LNCAP (cell line): ENCODE measurements around the gene TSTD1.

Experiments
- TF ChIP-seq, protein P1 (sequence below): fragments of 450-650 bp; IDR thresholded peaks from 2 replicates; pipeline ENCODE4 v1.5.1; 2017; ENCODE audit warnings: mild to moderate bottlenecking

TSTD1 gene, protein sequence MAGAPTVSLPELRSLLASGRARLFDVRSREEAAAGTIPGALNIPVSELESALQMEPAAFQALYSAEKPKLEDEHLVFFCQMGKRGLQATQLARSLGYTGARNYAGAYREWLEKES

DNA sequence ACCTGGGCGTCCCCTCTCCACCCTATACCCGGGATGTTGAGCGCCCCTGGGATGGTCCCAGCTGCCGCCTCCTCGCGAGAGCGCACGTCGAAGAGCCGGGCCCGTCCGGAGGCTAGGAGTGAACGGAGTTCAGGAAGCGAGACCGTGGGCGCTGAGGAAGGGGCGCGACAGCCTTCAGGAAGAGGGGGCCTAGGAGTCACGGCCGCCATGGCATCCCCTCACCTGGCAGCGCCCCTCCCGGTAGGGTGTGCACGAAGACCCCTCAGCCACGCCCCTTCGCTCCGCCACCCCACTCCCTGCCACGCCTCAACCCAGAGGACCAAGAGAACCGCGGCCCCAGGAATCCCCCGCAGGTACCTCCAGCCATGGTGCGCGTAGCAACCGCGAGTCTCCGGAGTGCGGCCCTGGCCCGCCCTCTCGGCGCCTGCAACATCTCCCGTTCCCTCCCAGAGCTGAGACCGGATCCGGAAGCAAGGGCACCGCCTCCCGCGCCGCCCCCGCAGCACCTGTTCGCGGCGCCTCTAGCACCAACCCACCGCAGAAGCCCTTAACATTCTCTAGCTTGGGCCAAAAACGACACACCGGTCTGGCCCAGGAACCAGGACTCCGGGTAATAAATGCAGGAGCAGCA lies at the start of gene TSTD1:
TSS of gene TSTD1 (minus strand) at position 442 of the 631 bp plus-strand sequence. CDS start at position 367, 75 bp downstream.
- TF ChIP-seq, protein P1, sequence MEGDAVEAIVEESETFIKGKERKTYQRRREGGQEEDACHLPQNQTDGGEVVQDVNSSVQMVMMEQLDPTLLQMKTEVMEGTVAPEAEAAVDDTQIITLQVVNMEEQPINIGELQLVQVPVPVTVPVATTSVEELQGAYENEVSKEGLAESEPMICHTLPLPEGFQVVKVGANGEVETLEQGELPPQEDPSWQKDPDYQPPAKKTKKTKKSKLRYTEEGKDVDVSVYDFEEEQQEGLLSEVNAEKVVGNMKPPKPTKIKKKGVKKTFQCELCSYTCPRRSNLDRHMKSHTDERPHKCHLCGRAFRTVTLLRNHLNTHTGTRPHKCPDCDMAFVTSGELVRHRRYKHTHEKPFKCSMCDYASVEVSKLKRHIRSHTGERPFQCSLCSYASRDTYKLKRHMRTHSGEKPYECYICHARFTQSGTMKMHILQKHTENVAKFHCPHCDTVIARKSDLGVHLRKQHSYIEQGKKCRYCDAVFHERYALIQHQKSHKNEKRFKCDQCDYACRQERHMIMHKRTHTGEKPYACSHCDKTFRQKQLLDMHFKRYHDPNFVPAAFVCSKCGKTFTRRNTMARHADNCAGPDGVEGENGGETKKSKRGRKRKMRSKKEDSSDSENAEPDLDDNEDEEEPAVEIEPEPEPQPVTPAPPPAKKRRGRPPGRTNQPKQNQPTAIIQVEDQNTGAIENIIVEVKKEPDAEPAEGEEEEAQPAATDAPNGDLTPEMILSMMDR: no peak

DNA sequence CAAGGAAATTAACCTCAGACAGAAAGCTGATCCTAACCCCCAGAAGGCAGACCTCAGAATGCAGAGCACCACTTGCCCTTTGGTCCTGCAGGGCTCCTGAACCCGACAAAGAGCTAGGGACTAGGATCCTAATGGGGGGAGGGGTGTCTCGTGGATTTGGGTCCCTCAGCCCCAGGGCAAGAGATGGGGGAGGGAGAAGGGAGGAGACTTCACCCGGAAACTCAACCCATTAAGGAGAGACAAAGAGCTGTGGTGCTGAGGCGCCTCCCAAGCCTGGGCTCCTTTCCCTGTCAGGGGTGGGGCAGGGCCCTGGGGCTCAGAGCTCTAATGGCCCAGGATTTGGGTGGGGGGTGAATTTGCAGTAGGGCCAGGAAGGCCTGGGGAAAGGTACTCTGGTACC lies 47.7 kb upstream of the TSTD1 start:
- TF ChIP-seq, protein P1: no peak

DNA sequence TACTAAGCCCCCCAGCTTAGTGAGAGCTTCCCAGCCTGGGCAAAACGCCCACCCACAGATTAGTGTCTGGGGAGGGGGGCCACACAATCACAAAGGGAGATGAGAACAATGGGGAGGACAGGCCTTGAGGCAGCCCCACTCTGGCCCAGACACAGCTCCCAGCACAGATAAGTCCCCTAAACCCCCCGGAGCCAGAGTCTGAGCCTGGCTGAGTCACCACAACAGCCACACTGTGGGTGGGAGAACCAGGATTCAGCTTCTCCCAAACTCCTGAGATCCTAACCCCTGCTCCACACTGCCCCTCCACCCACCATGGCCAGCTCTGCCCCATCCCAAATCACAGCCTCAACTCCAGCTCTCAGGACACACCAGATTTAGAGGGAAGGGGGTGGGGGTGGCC lies 46.4 kb upstream of the TSTD1 start:
- TF ChIP-seq, protein P1: no peak

DNA sequence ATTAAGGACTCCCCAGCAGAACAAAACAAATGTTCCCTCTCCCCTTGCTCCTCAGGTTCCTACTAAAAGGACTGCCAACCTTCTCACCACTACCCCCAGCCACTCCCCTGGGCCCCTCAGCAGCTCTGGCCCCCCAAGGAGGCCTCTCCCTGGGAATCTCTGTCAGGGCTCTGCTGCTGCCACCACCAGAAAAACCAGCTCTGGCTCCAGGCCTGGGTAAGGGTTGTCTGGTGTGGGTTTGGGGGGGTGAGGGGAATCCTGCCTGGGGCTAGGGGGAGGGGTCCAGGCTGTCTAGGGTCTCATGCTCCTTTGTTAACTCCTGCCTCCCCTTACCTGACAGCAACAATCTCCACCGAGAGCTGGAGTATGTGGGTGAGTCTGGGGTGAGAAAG lies 45.8 kb upstream of the TSTD1 start:
- TF ChIP-seq, protein P1: no peak

DNA sequence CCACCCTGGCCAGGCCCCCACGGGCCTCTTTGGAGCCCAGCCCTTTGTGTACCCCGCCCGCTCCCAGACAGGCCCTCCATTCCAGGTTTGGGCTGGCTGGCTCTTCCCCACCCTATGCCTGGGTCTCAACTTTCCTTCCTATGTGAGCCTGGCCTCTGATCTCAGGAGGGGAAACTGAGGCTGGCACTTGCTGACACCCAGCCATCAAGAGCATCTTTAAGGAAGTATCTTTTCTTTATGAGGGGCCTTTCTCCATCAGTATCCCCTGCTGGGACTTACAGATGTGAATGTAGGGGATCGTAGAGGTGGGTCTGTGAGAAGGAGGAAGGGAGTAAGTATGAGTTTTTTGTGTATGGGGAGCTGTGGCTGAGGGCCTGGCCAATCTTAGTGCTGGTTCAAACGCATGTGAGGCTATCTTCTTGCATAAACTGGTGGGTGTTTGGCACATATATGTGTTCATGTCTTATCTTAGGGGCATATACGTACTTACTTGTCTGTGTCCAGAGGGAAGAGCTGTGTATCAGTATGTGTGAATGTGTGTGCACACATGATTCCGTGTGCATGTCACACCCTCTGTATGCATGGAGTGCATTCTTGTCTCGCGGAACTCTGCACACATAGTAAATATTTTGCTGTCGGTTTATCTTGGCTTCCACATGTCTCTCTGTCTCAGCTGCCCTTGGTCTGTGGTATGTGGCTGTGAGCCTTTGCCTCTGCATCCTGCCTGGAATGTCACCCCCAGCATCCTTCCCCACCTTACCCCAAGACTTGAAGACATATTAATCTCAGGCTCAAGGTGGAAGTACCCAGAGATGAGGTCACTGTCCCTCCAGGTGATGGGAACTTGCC lies 45.2 kb upstream of the TSTD1 start:
- TF ChIP-seq, protein P1: no peak

DNA sequence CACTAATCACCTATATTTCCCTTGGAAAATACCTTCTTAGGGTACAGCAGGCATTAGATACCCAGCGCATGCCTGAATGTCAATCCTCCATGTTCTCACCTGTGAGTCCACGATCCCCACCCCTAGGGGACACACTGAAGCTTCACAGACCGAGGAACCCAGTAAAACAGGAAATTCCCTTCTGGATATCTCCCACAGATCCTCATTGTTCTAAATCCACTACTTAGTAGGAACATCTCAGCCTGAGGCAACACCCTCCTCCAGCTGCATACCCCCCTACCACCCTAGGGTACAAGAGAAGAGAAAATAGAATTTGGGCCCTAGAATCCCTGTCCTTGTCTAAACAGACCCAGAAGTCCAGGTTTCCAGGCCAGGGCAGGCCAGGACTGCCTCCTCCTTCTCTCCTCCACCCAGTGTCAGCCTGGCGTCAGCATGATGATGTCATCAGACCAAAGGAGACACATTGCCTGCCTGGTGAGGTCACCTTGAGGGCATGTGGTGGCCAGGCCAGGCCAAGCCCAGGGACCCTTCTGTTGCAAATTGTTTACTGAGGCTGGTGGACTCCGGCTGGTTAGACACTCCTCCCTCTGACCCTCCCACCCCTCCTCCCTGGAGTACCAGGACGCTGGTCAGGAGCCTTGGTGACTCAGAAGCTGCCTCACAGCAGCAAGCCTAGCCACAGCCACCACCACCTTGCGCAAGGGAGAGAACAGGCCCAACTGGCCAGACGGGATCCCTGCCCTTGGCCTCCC lies 44.4 kb upstream of the TSTD1 start:
- TF ChIP-seq, protein P1: no peak

DNA sequence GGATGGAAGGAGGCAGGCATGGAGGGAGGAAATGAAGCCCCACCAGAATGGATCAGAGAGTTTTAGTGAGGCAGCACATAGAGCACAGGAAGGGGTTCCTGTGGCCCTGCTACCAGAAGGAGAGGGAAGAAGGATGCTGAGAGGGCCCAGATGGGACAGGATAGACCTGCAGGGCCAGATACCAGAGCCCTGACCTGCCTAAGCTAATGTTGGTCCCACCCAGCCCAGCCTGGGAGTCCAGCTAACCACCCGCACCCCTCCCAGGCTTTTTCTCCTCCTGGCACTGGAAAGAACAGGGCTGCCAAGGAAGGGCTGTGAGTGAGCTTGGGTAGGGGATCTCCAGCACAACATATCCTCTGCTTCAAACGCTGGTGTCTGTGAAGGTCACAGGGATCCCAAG lies 43.7 kb upstream of the TSTD1 start:
- TF ChIP-seq, protein P1: no peak
